LNCaP clone FGC (cell line): ENCODE data around the gene LAX1.
A peak's percentile ranks its signal among the peaks of the same experiment; 100 is the strongest.

ENCODE experiments used
- DNase-seq: peaks from one replicate; pipeline ENCODE4 v3.0.0-alpha.2; 2011; ENCODE audit warnings: low read depth
- H3K4me3 ChIP-seq: 2 replicates; pipeline ENCODE4 v1.5.1; 2011; ENCODE audit warnings: mild to moderate bottlenecking, low read depth, low read length, control low read depth
- TF ChIP-seq, protein P1 (sequence below): IDR thresholded peaks from 2 replicates; pipeline ENCODE4 v1.5.1; 2012; ENCODE audit warnings: mild to moderate bottlenecking; ENCODE audit not compliant: control insufficient read depth, insufficient read depth; ENCODE audit errors: extremely low read depth

The LAX1 gene

DNA sequence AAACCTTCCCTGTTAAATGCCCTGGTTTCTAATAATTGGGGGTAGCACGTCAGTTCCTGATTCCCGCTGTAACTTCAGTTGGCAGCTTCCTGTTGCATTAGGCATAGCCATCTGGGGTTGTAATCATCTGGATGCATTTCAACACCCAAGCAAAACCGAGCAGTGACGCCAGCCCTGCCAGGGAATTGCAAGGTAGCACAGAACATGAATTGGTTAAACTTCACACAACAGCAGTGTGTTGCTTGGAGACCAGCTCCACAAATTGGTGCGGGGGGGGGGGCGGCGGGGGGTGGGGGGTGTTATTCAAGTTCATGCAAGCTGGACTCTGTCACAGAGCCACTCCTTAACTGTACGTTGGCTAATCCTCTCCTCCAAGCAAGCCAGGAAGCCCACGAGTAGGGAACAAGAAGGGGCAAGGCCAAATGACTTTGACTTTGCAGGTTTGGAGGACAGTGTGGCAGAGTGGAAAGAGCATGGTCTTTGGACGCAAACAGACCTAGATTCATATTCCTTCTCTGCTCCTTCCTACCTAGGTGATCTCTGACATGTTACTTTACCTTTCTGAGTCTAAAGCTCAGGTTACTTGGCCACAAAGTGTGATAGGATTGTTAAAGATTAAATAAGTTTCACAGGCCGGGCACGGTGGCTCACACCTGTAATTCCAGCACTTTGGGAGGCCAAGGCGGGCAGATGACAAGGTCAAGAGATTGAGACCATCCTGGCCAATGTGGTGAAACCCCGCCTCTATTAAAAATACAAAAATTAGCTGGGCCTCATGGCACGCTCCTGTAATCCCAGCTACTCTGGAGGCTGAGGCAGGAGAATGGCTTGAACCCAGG is 4.7 kb downstream of the LAX1 start:
- peak; percentile 15 for DNase-seq
- H3K4me3 ChIP-seq = no peak overlapping the region
- TF ChIP-seq, protein P1, sequence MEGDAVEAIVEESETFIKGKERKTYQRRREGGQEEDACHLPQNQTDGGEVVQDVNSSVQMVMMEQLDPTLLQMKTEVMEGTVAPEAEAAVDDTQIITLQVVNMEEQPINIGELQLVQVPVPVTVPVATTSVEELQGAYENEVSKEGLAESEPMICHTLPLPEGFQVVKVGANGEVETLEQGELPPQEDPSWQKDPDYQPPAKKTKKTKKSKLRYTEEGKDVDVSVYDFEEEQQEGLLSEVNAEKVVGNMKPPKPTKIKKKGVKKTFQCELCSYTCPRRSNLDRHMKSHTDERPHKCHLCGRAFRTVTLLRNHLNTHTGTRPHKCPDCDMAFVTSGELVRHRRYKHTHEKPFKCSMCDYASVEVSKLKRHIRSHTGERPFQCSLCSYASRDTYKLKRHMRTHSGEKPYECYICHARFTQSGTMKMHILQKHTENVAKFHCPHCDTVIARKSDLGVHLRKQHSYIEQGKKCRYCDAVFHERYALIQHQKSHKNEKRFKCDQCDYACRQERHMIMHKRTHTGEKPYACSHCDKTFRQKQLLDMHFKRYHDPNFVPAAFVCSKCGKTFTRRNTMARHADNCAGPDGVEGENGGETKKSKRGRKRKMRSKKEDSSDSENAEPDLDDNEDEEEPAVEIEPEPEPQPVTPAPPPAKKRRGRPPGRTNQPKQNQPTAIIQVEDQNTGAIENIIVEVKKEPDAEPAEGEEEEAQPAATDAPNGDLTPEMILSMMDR = no peak

DNA sequence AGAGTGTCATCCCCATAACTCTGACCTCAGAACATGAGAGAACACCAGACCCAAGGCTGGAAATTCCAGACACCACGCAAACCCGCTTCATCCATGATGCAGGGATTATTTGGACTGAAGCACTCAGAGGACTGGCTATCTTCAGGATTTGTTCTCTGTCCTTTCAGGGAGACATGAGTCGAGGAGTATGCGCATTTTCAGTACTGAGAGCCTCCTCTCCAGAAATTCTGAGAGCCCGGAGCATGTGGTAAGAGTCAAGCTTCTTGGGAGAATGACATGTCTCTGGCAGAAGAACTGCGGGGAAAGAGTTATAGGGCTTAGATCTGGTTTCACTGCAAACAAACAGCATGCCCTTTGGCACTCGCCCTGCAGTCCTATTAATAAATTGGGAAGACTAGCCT is 6.9 kb downstream of the LAX1 start:
- no peak overlapping the region for H3K4me3 ChIP-seq
- TF ChIP-seq, protein P1 = no peak
- DNase-seq = peak; percentile 65

DNA sequence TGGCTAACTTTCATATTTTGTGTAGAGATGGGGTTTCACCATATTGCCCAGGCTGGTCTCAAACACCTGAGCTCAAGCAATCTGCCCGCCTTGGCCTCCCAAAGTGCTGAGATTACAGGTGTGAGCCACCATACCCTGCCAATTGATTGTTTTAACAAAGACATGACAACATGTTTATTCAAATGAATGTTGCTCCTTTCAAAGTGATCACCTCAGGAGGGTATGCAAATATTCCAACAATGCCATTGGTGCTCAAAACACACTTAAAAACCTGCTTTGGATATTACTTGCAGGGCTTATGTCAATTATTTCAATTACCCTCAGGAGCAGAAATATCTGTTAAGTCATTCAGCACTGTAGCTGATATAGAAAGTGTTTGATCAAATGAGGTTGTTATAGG is 7.9 kb downstream of the LAX1 start:
- TF ChIP-seq, protein P1 = no peak
- DNase-seq = no peak
- H3K4me3 ChIP-seq = no peak overlapping the region

DNA sequence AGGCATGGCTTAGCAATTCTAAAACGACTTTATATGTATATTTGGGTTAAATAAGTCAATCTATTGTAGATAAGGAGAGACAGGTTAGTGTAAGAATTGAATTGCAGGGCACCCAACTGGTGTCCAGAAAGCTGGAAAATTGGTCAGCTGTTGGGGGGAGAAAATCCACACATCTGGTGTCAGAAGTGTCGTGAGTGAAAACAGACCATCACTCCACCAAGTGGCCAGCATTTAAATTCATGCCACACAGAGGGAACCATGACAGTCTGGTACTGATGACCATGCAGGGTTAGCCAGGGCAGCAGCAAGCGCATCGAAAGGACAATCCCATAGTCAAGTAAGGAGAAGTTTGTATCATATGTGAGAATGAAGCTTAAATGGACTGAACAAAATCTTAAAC is 11.7 kb downstream of the LAX1 start:
- TF ChIP-seq, protein P1 = peak; percentile 31
- DNase-seq = no peak
- no peak overlapping the region for H3K4me3 ChIP-seq

DNA sequence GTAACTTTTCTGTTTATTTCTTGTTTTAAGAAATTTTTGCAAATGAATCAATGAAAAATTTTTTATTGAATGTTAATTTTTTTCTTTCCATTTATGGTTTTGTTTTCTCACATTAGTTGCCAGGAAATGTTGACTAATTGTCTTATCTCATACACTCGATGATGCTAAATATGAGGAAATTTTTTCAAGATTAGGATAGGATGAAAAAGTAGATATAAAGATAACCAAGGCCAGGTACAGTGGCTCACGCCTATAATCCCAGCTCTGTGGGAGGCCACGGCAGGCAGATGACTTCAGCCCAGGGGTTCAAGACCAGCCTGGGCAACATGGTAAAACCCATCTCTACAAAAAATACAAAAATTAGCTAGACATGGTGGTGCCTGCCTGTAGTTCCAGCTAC is 12.6 kb downstream of the LAX1 start:
- DNase-seq = no peak
- TF ChIP-seq, protein P1 = no peak
- no peak overlapping the region for H3K4me3 ChIP-seq

DNA sequence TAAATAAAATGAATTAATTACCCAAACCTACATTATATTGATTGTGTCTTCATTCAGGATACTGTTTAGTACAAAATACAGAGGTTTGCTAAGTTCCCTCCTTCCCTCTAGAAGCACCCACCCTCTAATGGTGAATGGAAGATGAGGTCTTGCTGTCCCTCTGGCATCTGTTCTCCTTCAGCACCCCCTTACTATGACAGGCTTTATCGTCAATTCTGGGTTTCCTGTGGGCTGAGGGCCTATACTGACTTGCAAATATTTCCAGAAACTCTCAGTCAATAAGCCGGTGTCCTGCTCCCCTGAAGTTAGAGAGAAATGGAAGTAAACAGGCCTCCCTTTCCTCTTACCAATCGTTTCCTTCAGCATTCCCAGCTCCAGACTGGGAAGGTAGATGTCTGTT is 13.2 kb downstream of the LAX1 start:
- TF ChIP-seq, protein P1 = no peak
- no peak overlapping the region for H3K4me3 ChIP-seq
- DNase-seq = no peak

DNA sequence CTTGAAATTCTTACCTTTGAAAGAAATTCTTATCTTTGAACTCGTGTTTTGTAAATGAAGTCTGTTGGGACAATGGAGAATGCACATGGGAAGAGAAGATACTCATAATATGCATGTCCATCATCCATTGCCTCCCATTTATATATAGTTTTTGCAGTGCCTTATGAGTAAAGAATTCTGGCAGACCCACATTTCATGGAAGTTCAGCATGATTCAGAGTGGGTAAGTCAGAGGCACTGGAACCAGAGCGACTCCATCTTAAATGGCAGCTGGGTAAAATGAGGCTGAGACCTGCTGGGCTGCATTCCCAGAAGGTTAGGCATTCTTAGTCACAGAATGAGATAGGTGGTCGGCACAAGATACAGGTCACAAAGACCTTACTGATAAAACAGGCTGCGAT is 13.8 kb downstream of the LAX1 start:
- no peak for DNase-seq
- TF ChIP-seq, protein P1 = no peak
- H3K4me3 ChIP-seq = no peak overlapping the region
